Measurements from ENCODE around the gene CORO2B. TPM values are rescaled to one million over a fixed set of nuclear protein-coding genes. Genes with fewer than 3 reads are reported as not detected.

Gene CORO2B
- total RNA-seq, 4 donors from 2014 or later: 0.19 to 2.3 (median 0.22) TPM; not detected in 1

GRCh38 chr15:68590721-68591389, 12.1 kb downstream of the CORO2B start:
- intact Hi-C loops (cut with DNase I): no loop called here
- no peak for TF ChIP-seq POLR2A (IDR thresholded peaks at IDR 0.05)
- TF ChIP-seq CTCF (IDR thresholded peaks at IDR 0.05): no peak
- no peaks in the 10 kb centered on the region for H3K36me3 ChIP-seq
- no peak overlapping the region for H3K4me3 ChIP-seq
- 84 to 87% methylated on average over 9 of the region's 9 CpGs for WGBS, 2 donors
- H3K27ac ChIP-seq: no peak overlapping the region
- H3K9me3 ChIP-seq: no peaks in the 10 kb centered on the region
- no peak for DNase-seq
- H3K27me3 ChIP-seq: peaks cover 0 to 38% (median 0%) of the 10 kb centered on the region in 4 donors
- no peaks in the 10 kb centered on the region for H3K4me1 ChIP-seq

GRCh38 chr15:68592054-68592453, 13.3 kb downstream of the CORO2B start:
- Histone ChIP-seq H3K36me3 (no peaks in the 10 kb centered on the region), H3K4me1 (no peaks in the 10 kb centered on the region), H3K27ac (no peak overlapping the region), H3K9me3 (no peaks in the 10 kb centered on the region), H3K4me3 (no peak overlapping the region), H3K27me3 (peaks cover 0 to 38% (median 0%) of the 10 kb centered on the region in 4 donors)
- 95 to 96% methylated on average over 2 to 4 of the region's 4 CpGs for WGBS, 2 donors
- no peak for DNase-seq
- intact Hi-C loops (cut with DNase I): no loop called here
- TF ChIP-seq POLR2A (IDR thresholded peaks at IDR 0.05) (no peak), CTCF (IDR thresholded peaks at IDR 0.05) (no peak)

GRCh38 chr15:68592544-68592943, 13.8 kb downstream of the CORO2B start:
- 84 to 94% methylated on average over 3 of the region's 3 CpGs for WGBS, 2 donors
- no peak for TF ChIP-seq CTCF (IDR thresholded peaks at IDR 0.05)
- no peak for TF ChIP-seq POLR2A (IDR thresholded peaks at IDR 0.05)
- H3K4me1 ChIP-seq: no peaks in the 10 kb centered on the region
- intact Hi-C loops (cut with DNase I): no loop called here
- no peaks in the 10 kb centered on the region for H3K36me3 ChIP-seq
- H3K4me3 ChIP-seq: no peak overlapping the region
- H3K9me3 ChIP-seq: no peaks in the 10 kb centered on the region
- no peak overlapping the region for H3K27ac ChIP-seq
- no peak for DNase-seq
- H3K27me3 ChIP-seq: peaks cover 0 to 38% (median 0%) of the 10 kb centered on the region in 4 donors

- H3K4me3 ChIP-seq: no peak overlapping the region
- intact Hi-C loops (cut with DNase I): no loop called here
- H3K27ac ChIP-seq: no peak overlapping the region
- no peaks in the 10 kb centered on the region for H3K9me3 ChIP-seq
- H3K27me3 ChIP-seq: peaks cover 0 to 38% (median 0%) of the 10 kb centered on the region in 4 donors
- TF ChIP-seq CTCF (IDR thresholded peaks at IDR 0.05) (no peak), POLR2A (IDR thresholded peaks at IDR 0.05) (no peak)
- H3K36me3 ChIP-seq: no peaks in the 10 kb centered on the region
- WGBS, 2 donors: 29 to 86% methylated on average over 1 of the region's 1 CpG
- no peak for DNase-seq
- peaks cover 0 to 7% (median 0%) of the 10 kb centered on the region in 3 donors for H3K4me1 ChIP-seq
Observed at GRCh38 chr15:68593341-68593740, 14.5 kb downstream of the CORO2B start.

GRCh38 chr15:68593828-68594532, 15.2 kb downstream of the CORO2B start:
- peaks cover 0 to 38% (median 0%) of the 10 kb centered on the region in 4 donors for H3K27me3 ChIP-seq
- intact Hi-C loops (cut with DNase I): no loop called here
- no peak overlapping the region for H3K4me3 ChIP-seq
- no peak overlapping the region for H3K27ac ChIP-seq
- H3K4me1 ChIP-seq: peaks cover 0 to 12% (median 0%) of the 10 kb centered on the region in 3 donors
- no peaks in the 10 kb centered on the region for H3K9me3 ChIP-seq
- DNase-seq: no peak
- TF ChIP-seq POLR2A (IDR thresholded peaks at IDR 0.05): no peak
- TF ChIP-seq CTCF (IDR thresholded peaks at IDR 0.05): no peak
- WGBS, 2 donors: 55 to 69% methylated on average over 4 of the region's 5 CpGs
- H3K36me3 ChIP-seq: no peaks in the 10 kb centered on the region
